ENCODE measurements around the gene SRGAP2C.
"Not testable (repeated sequence)": the region's sequence is repeated elsewhere in the genome, so short reads cannot be mapped to it uniquely, and the experiment has no call there.

DNA sequence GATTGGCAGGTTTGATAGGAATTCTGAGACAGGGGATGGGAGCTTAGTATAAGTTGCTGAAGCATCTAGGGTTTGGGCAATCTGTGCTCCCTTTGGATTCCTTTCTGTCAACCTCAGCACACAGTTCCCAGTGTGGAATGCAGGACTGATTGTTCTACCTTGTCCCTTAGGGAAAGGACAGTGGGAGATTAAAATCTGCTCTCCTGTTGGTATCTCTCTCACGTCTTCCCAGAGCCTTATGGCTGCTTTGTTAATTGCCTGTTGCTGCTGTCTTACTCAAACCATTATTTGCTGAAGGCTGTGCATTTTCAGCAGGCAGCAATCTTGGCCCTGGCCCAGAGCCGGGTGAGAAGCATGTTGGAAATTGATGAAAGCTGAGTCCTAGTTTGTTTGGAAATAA, 133.9 kb downstream of the SRGAP2C start:
- TF ChIP-seq EZH2phosphoT487 (conservative IDR thresholded peaks at IDR 0.05; ENCODE audit: low read length): not testable (repeated sequence)
- TF ChIP-seq, protein P1, sequence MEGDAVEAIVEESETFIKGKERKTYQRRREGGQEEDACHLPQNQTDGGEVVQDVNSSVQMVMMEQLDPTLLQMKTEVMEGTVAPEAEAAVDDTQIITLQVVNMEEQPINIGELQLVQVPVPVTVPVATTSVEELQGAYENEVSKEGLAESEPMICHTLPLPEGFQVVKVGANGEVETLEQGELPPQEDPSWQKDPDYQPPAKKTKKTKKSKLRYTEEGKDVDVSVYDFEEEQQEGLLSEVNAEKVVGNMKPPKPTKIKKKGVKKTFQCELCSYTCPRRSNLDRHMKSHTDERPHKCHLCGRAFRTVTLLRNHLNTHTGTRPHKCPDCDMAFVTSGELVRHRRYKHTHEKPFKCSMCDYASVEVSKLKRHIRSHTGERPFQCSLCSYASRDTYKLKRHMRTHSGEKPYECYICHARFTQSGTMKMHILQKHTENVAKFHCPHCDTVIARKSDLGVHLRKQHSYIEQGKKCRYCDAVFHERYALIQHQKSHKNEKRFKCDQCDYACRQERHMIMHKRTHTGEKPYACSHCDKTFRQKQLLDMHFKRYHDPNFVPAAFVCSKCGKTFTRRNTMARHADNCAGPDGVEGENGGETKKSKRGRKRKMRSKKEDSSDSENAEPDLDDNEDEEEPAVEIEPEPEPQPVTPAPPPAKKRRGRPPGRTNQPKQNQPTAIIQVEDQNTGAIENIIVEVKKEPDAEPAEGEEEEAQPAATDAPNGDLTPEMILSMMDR (IDR thresholded peaks at IDR 0.05; ENCODE audit: insufficient read depth, low read length, poor library complexity, severe bottlenecking): not testable (repeated sequence)

Data from SU-DHL-6 (cell line).